H1 (cell line): ENCODE measurements around the gene ZNF598.

Experiments used
- GABPA ChIP-seq: IDR thresholded peaks from 2 replicates; pipeline ENCODE4 v1.6.1; 2011; ENCODE audit warnings: mild to moderate bottlenecking, low read length, moderate library complexity, borderline replicate concordance; ENCODE audit not compliant: insufficient read depth
- TF ChIP-seq, protein P1 (sequence below), 3 experiments: IDR thresholded peaks; 1 replicate in 2 of 3; 2 replicates in 1 of 3; pipeline versions ENCODE4 v1.5.1 to v1.6.1; 2011; ENCODE audit warnings: low read length in 3 of 3, mild to moderate bottlenecking in 3 of 3, inconsistent platforms in 2 of 3, low read depth in 1 of 3, moderate library complexity in 1 of 3; ENCODE audit not compliant: insufficient read depth in 1 of 3; ENCODE audit errors: control extremely low read depth in 1 of 3

DNA sequence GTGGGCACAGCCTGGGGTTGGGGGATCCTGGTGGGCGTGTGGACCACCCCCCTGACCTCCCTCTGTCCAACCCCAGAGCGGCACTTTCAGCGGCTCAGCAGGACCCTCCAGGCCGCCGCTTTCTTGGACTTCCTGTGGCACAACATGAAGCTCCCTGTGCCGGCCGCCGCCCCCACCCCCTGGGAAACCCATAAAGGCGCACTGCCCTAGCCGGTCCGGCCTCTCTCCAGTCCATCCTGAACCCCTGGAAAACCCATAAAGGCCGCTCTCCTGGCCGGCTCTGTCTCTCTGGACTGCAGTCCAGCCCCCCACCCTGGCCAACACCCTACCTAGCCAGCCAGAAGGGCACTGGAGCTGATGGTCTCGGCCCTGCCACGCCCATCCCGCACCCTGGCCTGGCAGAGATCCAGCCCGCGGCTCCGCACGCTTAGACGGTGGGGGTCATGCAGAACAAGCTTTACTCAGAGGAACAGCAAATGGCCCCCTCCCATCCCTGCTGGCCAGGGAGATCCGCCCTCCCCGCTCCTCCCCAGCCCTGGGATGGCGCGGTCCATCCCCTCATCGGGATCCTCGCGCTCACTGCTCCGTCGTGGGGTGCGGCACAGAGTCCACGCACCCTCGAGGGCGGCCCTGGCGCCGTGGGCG, 31.0 kb downstream of the ZNF598 start:
- TF ChIP-seq, protein P1, sequence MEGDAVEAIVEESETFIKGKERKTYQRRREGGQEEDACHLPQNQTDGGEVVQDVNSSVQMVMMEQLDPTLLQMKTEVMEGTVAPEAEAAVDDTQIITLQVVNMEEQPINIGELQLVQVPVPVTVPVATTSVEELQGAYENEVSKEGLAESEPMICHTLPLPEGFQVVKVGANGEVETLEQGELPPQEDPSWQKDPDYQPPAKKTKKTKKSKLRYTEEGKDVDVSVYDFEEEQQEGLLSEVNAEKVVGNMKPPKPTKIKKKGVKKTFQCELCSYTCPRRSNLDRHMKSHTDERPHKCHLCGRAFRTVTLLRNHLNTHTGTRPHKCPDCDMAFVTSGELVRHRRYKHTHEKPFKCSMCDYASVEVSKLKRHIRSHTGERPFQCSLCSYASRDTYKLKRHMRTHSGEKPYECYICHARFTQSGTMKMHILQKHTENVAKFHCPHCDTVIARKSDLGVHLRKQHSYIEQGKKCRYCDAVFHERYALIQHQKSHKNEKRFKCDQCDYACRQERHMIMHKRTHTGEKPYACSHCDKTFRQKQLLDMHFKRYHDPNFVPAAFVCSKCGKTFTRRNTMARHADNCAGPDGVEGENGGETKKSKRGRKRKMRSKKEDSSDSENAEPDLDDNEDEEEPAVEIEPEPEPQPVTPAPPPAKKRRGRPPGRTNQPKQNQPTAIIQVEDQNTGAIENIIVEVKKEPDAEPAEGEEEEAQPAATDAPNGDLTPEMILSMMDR (IDR thresholded peaks at IDR 0.05; ENCODE audit: control extremely low read depth in 1 of 3, insufficient read depth in 1 of 3, low read depth in 1 of 3, low read length in 3 of 3): no peak
- TF ChIP-seq GABPA: peak; percentile 39; the same call in 1 of the 2 replicates
